Esophagus muscularis mucosa (tissue), 4 donors: ENCODE results near the gene PRPF31. TPM values are rescaled to one million over a fixed set of nuclear protein-coding genes. Genes with fewer than 3 reads are reported as not detected.

Source experiments
- DNase-seq: peaks from one replicate; pipeline ENCODE4 v3.0.0-alpha.2; 2017; ENCODE audit errors: extremely low spot score
- H3K27ac ChIP-seq, 4 donors: fragments of 200-600 bp; sonication (generic); replicated peaks in 1 of 4; 1 replicate in 3 of 4; 2 replicates in 1 of 4; pipeline ENCODE4 v1.5.1; 2016 to 2019; ENCODE audit warnings: mild to moderate bottlenecking in 1 of 4
- H3K27me3 ChIP-seq, 4 donors: fragments of 200-600 bp; sonication (generic); one replicate each; pipeline versions ENCODE4 v1.5.1 to v1.6.0; 2016 to 2019
- H3K36me3 ChIP-seq, 4 donors: fragments of 200-600 bp; sonication (generic); one replicate each; pipeline ENCODE4 v1.5.1; 2016 to 2019
- H3K4me1 ChIP-seq, 4 donors: fragments of 200-600 bp; sonication (generic); one replicate each; pipeline ENCODE4 v1.5.1; 2016 to 2019
- H3K4me3 ChIP-seq, 4 donors: fragments of 200-600 bp; sonication (generic); 1 replicate in 2 of 4; 2 replicates in 2 of 4; pipeline ENCODE4 v1.5.1; 2016 to 2019; ENCODE audit warnings: mild to moderate bottlenecking in 4 of 4, moderate library complexity in 1 of 4
- H3K9me3 ChIP-seq, 4 donors: fragments of 200-600 bp; sonication (generic); 1 replicate in 3 of 4; 2 replicates in 1 of 4; pipeline ENCODE4 v1.5.1; 2016 to 2019
- CTCF ChIP-seq, 3 experiments: fragments of 200-600 bp in 2 of 3; fragments of 450-650 bp in 1 of 3; sonication (generic) in 2 of 3; IDR thresholded peaks; one replicate each; pipeline ENCODE4 v1.5.1; 2017 to 2019; ENCODE audit warnings: antibody characterized with exemption in 3 of 3, mild to moderate bottlenecking in 2 of 3, moderate library complexity in 1 of 3
- EP300 ChIP-seq: sonication (generic); formaldehyde crosslinking; IDR thresholded peaks from one replicate; pipeline ENCODE4 v1.6.1; 2017; ENCODE audit warnings: antibody characterized with exemption
- POLR2A ChIP-seq: fragments of 450-650 bp; IDR thresholded peaks from one replicate; pipeline ENCODE4 v1.6.1; 2017; ENCODE audit warnings: antibody characterized with exemption, moderate library complexity, mild to moderate bottlenecking, low read depth
- POLR2AphosphoS5 ChIP-seq, 2 donors: sonication (generic); formaldehyde crosslinking; IDR thresholded peaks; one replicate each; pipeline ENCODE4 v1.6.1; 2017; ENCODE audit warnings: antibody characterized with exemption in 2 of 2
- WGBS: methylation state at CpG from one replicate; pipeline ENCODE4 v1.1.5; 2018; 5-methylcytosine and 5-hydroxymethylcytosine counted together
- intact Hi-C: fragments of 100-400 bp; cut with DNase I; formaldehyde crosslinking; loops from one replicate; pipeline ENCODE4 v1.15.1; 2023
- total RNA-seq, 4 donors: library from RNA; depleted of rRNA; stranded (reverse); fragments of >200 nt; gene quantifications; one replicate each; pipeline versions ENCODE4 v1.1.0 to v1.2.1, GENCODE V29; 2016

The PRPF31 gene
- total RNA-seq, 4 donors from 2014 or later = 44.9 to 64.3 (median 56.0) TPM

GRCh38 chr19:54133957-54134590 lies 18.5 kb downstream of the PRPF31 start:
- Histone ChIP-seq H3K27ac (no peak overlapping the region), H3K4me3 (no peak overlapping the region), H3K4me1 (peaks cover 16 to 25% (median 21%) of the 10 kb centered on the region in 4 donors), H3K9me3 (no peaks in the 10 kb centered on the region), H3K36me3 (peaks cover 25 to 45% (median 37%) of the 10 kb centered on the region in 4 donors), H3K27me3 (no peaks in the 10 kb centered on the region)
- DNase-seq = no peak
- TF ChIP-seq EP300 (no peak), CTCF (IDR thresholded peaks at IDR 0.05) (no peak), POLR2AphosphoS5 (IDR thresholded peaks at IDR 0.05) (no peak), POLR2A (no peak)
- WGBS = 41% methylated on average over 2 of the region's 2 CpGs
- intact Hi-C loops = no loop called here

GRCh38 chr19:54136086-54136863 lies 20.7 kb downstream of the PRPF31 start:
- no peak for DNase-seq
- intact Hi-C loops = no loop called here
- peak overlapping the region; percentile 51 to 98 (median 59) for H3K4me3 ChIP-seq
- no peaks in the 10 kb centered on the region for H3K27me3 ChIP-seq
- H3K9me3 ChIP-seq = no peaks in the 10 kb centered on the region
- TF ChIP-seq POLR2AphosphoS5 (IDR thresholded peaks at IDR 0.05) = no peak
- no peak for TF ChIP-seq CTCF (IDR thresholded peaks at IDR 0.05)
- TF ChIP-seq EP300 = no peak
- no peak for TF ChIP-seq POLR2A
- peaks cover 28 to 47% (median 43%) of the 10 kb centered on the region in 4 donors for H3K4me1 ChIP-seq
- H3K27ac ChIP-seq = peak overlapping the region; percentile 54 to 76 (median 58)
- WGBS = 5% methylated on average over 29 of the region's 30 CpGs
- H3K36me3 ChIP-seq = peaks cover 8 to 38% (median 26%) of the 10 kb centered on the region in 4 donors

- under 1% methylated on average over 32 of the region's 46 CpGs for WGBS
- H3K36me3 ChIP-seq = peaks cover 0 to 36% (median 25%) of the 10 kb centered on the region in 4 donors
- H3K4me3 ChIP-seq = peak overlapping the region; percentile 93 to 100 (median 98)
- intact Hi-C loops = no loop called here
- DNase-seq = peak; percentile 100
- no peak for TF ChIP-seq POLR2A
- TF ChIP-seq POLR2AphosphoS5 (IDR thresholded peaks at IDR 0.05) = peak in 1 of 2 donors; percentile 5
- peak in 1 of 3 experiments; percentile 40 for TF ChIP-seq CTCF (IDR thresholded peaks at IDR 0.05)
- no peaks in the 10 kb centered on the region for H3K9me3 ChIP-seq
- no peaks in the 10 kb centered on the region for H3K27me3 ChIP-seq
- peaks cover 28 to 55% (median 48%) of the 10 kb centered on the region in 4 donors for H3K4me1 ChIP-seq
- peak overlapping the region; percentile 94 to 98 (median 97) for H3K27ac ChIP-seq
Measured at GRCh38 chr19:54136864-54137698, 21.5 kb downstream of the PRPF31 start.

GRCh38 chr19:54137699-54138488 lies 22.3 kb downstream of the PRPF31 start, which contains the start of gene CNOT3:
TSS of gene CNOT3 (plus strand) at chr19:54137762. CDS start at chr19:54142979, 5,217 bp downstream.
- no peak for DNase-seq
- no peak for TF ChIP-seq EP300
- TF ChIP-seq POLR2A = peak; percentile 73
- TF ChIP-seq CTCF (IDR thresholded peaks at IDR 0.05) = peak in 1 of 3 experiments; percentile 6
- TF ChIP-seq POLR2AphosphoS5 (IDR thresholded peaks at IDR 0.05) = peak; percentile 93 to 94
- H3K27ac ChIP-seq = peak within 1 kb of the TSS; percentile 94 to 98 (median 97)
- H3K4me1 ChIP-seq = peaks cover 28 to 56% (median 48%) of the 10 kb centered on the region in 4 donors
- no peaks in the 10 kb centered on the region for H3K27me3 ChIP-seq
- intact Hi-C loops = no loop called here
- H3K9me3 ChIP-seq = no peaks in the 10 kb centered on the region
- peaks cover 6 to 36% (median 25%) of the 10 kb centered on the region in 4 donors for H3K36me3 ChIP-seq
- peak within 1 kb of the TSS; percentile 93 to 100 (median 98) for H3K4me3 ChIP-seq
- WGBS = 1% methylated on average over 13 of the region's 103 CpGs
